SK-N-MC (cell line): ENCODE results near the gene DMAC2.

Source experiments
- DNase-seq: peaks from one replicate; pipeline ENCODE4 v3.0.0-alpha.2; 2011; ENCODE audit warnings: low read depth, low spot score
- H3K27ac ChIP-seq: fragments of 200-600 bp; sonication (generic); 2 replicates; pipeline ENCODE4 v1.5.1; 2016; ENCODE audit warnings: mixed run types
- H3K36me3 ChIP-seq: fragments of 200-600 bp; sonication (generic); 2 replicates; pipeline ENCODE4 v1.6.1; 2017; ENCODE audit warnings: antibody characterized with exemption, low read length, mixed read lengths; ENCODE audit not compliant: insufficient read depth
- H3K4me3 ChIP-seq: fragments of 200-600 bp; sonication (generic); 2 replicates; pipeline ENCODE4 v1.5.1; 2016
- H3K9ac ChIP-seq: fragments of 200-600 bp; sonication (generic); 2 replicates; pipeline ENCODE4 v1.8.0; 2017; ENCODE audit warnings: mixed run types, mixed read lengths; ENCODE audit not compliant: insufficient read length
- H3K9me3 ChIP-seq: fragments of 200-600 bp; sonication (generic); 2 replicates; pipeline ENCODE4 v1.6.1; 2017; ENCODE audit warnings: low read depth, mild to moderate bottlenecking, antibody characterized with exemption, low read length, moderate library complexity, mixed read lengths
- EZH2 ChIP-seq: fragments of 200-600 bp; sonication (generic); IDR thresholded peaks from one replicate; pipeline ENCODE4 v1.6.1; 2017; ENCODE audit warnings: antibody characterized with exemption
- FOXP2 ChIP-seq: optimal IDR thresholded peaks from 2 replicates; pipeline ENCODE3; 2011; ENCODE audit warnings: mild to moderate bottlenecking, moderate library complexity; ENCODE audit not compliant: insufficient read depth; ENCODE audit errors: extremely low read length, control extremely low read depth
- POLR2AphosphoS5 ChIP-seq: IDR thresholded peaks from 2 replicates; pipeline ENCODE4 v1.6.1; 2012; ENCODE audit warnings: mild to moderate bottlenecking, low read depth, low read length, borderline replicate concordance

The DMAC2 gene

DNA sequence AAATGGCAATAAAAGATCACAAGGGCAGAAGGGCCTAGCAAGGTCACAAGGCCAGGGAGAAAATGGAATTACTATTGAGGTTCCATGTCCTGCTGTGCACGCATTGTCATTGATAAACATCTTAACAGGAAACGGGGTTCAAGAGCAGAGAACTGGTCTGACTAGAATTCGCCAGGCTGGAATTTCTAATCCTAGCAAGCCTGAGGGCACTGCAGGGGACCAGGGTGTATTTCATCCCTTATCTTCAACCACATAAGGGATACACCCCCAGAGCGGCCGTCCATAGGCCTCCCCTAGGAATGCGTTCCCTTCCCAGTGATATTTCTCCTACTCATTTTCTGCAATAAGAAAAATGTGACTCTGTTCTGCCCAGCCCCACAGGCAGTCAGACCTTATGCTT is 22.8 kb upstream of the DMAC2 start:
- no peaks in the 10 kb centered on the region for H3K36me3 ChIP-seq
- no peak for TF ChIP-seq EZH2
- TF ChIP-seq FOXP2 = no peak
- TF ChIP-seq POLR2AphosphoS5 = no peak
- H3K9ac ChIP-seq = no peak overlapping the region
- H3K4me3 ChIP-seq = no peak overlapping the region
- DNase-seq = no peak
- H3K27ac ChIP-seq = no peak overlapping the region
- H3K9me3 ChIP-seq = no peaks in the 10 kb centered on the region

DNA sequence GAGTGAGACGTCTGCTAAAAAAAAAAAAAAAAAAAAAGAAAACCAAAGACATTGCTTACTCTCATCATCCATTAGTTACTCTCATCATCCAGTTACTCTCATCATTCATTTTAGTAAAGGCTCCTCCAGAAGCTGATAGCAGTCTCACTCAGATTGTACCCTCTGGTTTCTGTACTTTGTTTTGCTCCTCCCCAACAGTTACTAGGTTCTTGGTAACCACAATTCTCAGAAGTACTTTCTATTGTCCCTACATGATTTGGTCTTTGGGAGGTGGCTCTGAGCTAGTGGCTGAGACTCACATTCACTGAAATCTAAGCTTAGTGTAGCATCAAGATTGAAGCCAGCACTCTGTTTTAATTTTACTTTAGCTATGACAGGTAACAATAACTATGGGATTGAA is 17.5 kb upstream of the DMAC2 start:
- TF ChIP-seq FOXP2 (no peak), POLR2AphosphoS5 (no peak), EZH2 (no peak)
- Histone ChIP-seq H3K27ac (no peak overlapping the region), H3K36me3 (no peaks in the 10 kb centered on the region), H3K9ac (no peak overlapping the region), H3K4me3 (no peak overlapping the region), H3K9me3 (no peaks in the 10 kb centered on the region)
- no peak for DNase-seq

DNA sequence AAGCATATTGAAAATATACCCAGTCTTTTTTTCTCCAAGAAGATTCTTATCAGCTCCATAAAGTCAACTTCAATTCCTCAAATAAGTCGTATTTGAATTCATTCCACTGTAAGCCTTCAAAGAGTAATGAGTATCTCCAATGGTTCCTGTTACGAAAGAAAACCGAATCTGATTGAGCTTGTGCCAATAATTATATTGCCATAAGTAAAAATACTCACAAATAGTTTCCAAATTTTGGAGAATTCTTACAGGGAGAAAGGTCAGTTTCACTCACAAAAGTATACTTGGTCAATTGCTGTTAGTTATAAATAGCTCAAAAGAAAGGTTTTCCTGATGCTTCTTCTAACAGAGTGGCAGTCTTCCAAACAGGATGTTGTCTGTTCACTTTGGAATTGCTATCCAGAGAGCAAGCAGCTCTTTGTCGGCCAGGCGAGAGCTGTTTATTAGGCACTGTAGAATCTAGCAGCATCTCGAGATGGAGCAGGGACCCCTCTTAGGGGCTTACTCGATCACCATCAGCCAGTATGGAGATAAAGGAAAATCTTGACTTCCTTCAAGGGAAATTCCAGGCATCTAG is 16.7 kb upstream of the DMAC2 start:
- TF ChIP-seq POLR2AphosphoS5 (no peak), FOXP2 (no peak), EZH2 (no peak)
- Histone ChIP-seq H3K27ac (no peak overlapping the region), H3K9ac (no peak overlapping the region), H3K36me3 (no peaks in the 10 kb centered on the region), H3K9me3 (no peaks in the 10 kb centered on the region), H3K4me3 (no peak overlapping the region)
- DNase-seq = no peak

DNA sequence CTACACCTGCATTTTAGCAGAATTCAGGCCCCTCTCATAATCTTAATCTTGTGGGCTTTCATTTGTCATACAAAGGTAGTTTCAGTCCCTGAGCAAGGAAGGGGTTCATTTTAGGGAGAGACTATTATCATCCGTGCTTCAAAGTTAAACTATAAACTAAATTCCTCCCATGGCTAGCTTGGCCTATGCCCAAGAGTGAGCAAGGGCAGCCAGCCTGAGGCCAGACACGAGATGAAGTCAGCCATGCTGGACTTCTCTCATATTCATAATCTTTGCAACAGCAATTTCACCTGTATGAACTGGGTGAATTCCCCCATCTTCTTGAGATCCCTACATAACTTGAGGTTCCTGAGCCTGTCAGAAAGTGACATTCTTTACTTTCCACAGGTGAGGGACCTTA is 16.2 kb upstream of the DMAC2 start:
- no peaks in the 10 kb centered on the region for H3K9me3 ChIP-seq
- no peaks in the 10 kb centered on the region for H3K36me3 ChIP-seq
- no peak overlapping the region for H3K4me3 ChIP-seq
- TF ChIP-seq POLR2AphosphoS5 (no peak), EZH2 (no peak), FOXP2 (no peak)
- no peak for DNase-seq
- H3K9ac ChIP-seq = no peak overlapping the region
- H3K27ac ChIP-seq = no peak overlapping the region

DNA sequence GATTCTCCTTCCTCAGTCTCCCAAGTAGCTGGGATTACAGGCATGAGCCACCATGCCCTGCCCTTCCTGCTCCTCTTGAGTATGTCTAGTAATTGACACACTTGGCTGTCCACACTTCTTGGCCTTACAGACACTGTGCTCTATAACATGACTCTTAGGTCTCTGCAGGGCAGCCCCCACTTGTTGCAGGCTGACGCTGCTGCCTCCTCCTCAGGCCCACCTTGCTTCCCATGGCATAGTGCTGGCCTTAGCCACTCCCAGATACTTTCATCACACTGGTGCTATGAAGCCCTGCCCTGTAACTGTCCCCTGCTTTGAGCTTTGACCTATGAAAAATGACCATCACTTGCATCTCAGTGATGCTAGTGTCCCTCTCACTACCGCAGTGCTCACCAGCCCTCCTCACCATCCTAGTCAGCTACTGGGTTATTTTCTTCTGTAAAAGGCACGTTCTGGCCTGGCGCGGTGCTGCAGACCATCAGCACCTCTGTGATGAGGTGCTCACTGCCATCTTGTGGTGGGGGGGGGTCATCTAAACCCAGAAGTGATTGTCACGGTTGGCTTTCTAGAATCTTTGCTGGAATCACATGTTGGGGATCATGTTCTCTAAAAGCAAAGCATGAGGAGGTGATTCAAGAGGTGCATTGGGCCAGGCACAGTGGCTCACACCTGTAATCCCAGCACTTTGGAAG is 13.0 kb upstream of the DMAC2 start:
- no peaks in the 10 kb centered on the region for H3K9me3 ChIP-seq
- H3K4me3 ChIP-seq = no peak overlapping the region
- H3K9ac ChIP-seq = no peak overlapping the region
- DNase-seq = no peak
- H3K36me3 ChIP-seq = no peaks in the 10 kb centered on the region
- TF ChIP-seq EZH2 = no peak
- TF ChIP-seq FOXP2 = no peak
- no peak for TF ChIP-seq POLR2AphosphoS5
- H3K27ac ChIP-seq = no peak overlapping the region

DNA sequence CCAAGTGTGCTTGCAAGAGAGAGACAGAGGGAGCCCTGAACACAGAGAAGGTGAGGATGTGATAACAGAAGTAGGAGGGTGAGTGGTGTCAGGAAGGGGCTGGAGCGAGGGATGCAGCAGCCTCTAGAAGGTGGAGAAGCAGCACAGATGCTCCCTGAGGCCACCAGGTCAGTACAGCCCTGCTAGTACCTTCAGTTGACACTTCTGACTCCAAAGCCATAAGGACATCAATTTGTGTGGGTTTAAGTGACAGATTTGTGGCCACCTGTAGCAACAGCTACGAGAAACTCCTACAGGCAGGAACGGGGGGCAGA is 10.1 kb upstream of the DMAC2 start:
- no peak overlapping the region for H3K4me3 ChIP-seq
- H3K27ac ChIP-seq = no peak overlapping the region
- TF ChIP-seq POLR2AphosphoS5 = no peak
- TF ChIP-seq FOXP2 = no peak
- no peak for TF ChIP-seq EZH2
- H3K36me3 ChIP-seq = no peaks in the 10 kb centered on the region
- H3K9ac ChIP-seq = no peak overlapping the region
- no peaks in the 10 kb centered on the region for H3K9me3 ChIP-seq
- no peak for DNase-seq

DNA sequence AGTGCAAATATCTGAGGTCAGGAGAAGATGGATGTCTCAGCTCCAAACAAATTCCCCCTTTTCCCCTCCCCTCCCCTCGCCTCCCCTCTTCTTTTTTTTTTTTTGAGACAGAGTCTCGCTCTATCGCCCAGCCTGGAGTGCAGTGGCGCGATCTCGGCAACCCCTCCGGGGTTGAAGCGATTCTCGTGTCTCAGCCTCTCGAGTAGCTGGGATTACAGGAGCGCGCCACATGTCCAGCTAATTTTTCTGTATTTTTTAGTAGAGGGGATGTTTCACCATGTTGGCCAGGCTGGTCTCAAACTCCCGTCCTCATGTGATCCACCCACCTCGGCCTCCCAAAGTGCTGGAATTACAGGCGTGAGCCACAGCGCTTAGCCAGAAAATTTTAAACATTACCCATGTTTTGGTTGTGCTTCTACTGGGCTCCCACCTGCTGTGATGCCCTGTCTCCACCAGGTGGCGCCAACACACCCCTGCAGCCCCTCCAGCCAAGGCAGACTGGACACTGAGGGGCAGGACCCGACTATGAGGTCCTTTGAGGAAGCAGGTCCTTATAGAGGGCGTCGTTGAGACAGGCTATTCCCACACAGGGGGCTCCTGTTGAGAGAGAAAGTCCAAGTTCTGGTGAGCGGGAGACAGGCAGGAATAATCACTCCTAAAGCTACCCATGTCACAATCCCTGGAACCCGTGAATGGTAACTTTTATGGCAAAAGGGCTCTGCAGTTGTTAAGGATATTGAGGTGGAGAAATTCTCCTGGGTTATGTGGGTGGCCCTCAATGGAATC is 9.6 kb upstream of the DMAC2 start:
- Histone ChIP-seq H3K36me3 (no peaks in the 10 kb centered on the region), H3K9me3 (no peaks in the 10 kb centered on the region), H3K9ac (peak overlapping the region; percentile 59), H3K27ac (no peak overlapping the region), H3K4me3 (peak overlapping the region; percentile 78)
- DNase-seq = no peak
- no peak for TF ChIP-seq FOXP2
- no peak for TF ChIP-seq POLR2AphosphoS5
- TF ChIP-seq EZH2 = no peak

DNA sequence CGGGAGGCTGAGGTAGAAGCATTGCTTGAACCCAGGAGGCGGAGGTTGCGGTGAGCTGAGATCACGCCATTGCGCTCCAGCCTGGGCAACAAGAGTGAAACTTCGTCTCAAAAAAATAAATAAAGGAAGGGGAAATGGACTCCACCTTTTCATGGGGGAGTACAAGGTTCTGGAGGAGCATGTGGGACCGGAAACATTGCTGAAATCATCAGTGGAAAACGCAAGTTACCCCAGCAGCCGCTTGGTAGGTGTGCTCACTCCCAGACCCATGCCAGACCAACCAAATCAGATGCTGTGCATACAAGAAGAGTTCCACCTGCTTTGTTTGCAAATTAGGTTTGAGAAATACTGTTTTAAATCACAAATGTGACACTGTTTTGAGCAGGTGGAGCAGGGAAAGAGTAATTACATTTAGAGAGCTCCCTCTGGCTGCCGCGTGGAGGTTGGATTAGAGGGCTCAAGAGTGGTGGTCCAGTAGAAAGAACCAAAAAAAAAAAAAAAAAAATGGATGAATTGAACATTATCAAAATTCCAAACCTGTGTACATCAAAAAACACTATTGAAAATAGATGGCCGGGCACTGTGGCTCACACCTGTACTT is 8.1 kb upstream of the DMAC2 start:
- H3K9ac ChIP-seq = no peak overlapping the region

More for the DNA sequence above, 8.1 kb upstream of the DMAC2 start:
- H3K9me3 ChIP-seq = no peaks in the 10 kb centered on the region
- DNase-seq = no peak
- H3K27ac ChIP-seq = no peak overlapping the region
- no peak overlapping the region for H3K4me3 ChIP-seq
- no peaks in the 10 kb centered on the region for H3K36me3 ChIP-seq
- TF ChIP-seq FOXP2 = no peak
- TF ChIP-seq EZH2 = no peak
- no peak for TF ChIP-seq POLR2AphosphoS5
